Measurements from ENCODE around the gene NRG4.
"Not testable (repeated sequence)": the region's sequence is repeated elsewhere in the genome, so short reads cannot be mapped to it uniquely, and the experiment has no call there.

The NRG4 gene

GRCh38 chr15:76011627-76012551 is at the start of gene NRG4:
TSS of gene NRG4 (minus strand) at chr15:76012424. CDS start at chr15:76011230, 1,194 bp downstream.
- no peak for TF ChIP-seq POLR2A (IDR thresholded peaks at IDR 0.05; ENCODE audit: low read length)
- no peak for TF ChIP-seq GATA1 (IDR thresholded peaks at IDR 0.05; ENCODE audit: low read depth, low read length)
- no peak for DNase-seq

DNA sequence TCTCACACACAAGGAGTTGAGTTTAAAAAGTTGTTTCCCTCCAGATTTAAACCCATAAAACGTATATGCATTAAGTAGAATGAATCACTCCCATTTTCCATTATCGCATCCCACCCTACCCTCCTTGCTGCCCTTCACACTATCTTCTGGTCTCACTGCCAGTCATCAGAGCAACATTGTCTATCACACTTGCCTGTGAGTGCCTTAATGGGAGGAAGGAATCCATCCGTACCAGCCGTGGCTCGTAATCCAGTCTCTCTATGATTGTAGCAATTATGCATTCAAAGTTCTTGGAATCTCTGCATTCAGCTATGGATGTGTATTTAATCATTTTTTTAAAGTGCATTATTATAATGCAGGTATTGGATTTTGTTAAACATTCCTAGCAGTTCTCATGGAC is 49.5 kb upstream of the NRG4 start:
- TF ChIP-seq POLR2A (IDR thresholded peaks at IDR 0.05; ENCODE audit: low read length): no peak
- no peak for TF ChIP-seq GATA1 (IDR thresholded peaks at IDR 0.05; ENCODE audit: low read depth, low read length)
- DNase-seq: no peak

GRCh38 chr15:76060118-76060989 is 48.1 kb upstream of the NRG4 start:
- no peak for TF ChIP-seq POLR2A (IDR thresholded peaks at IDR 0.05; ENCODE audit: low read length)
- no peak for TF ChIP-seq GATA1 (IDR thresholded peaks at IDR 0.05; ENCODE audit: low read depth, low read length)
- no peak for DNase-seq

DNA sequence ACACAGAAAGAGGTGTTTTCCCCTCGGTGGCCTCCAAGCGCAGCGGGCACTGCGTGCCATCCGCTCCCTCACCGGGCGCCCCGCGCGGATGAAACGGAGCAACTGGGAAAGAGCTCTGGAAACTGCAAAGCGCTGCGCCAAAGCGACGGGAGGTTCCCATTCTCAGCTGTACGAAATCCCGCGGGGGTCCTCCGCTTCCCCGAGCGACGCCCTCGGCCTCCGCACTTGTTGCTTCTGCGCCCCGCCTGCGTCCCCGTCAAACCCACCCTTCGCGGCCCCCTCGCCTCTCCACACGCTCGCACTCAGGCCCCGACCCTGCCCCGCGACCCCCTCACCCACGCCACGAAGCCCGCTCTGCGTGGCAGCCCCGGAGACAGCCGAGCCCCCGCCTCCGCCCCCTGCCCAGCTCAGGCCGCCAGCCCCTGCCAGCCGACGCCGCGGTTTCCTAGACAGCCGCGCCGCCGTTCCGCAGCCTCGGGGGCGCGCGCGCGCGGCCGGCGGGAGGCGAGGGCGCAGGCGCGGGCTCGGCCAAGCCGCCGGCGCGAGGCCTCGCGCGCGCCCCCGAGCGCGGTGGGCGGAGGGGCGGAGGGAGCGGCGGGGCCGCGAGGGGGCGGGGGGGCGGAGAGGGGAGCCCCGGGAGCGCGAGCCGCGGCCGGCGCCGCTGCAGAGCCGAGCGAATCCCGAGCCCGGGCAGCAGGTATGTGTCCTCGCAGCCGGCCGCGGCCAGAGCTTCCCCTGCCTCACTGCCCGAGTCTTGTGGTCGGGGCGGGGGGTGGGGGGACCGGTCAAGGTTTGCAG is 47.3 kb upstream of the NRG4 start, which contains the start of gene TMEM266:
Gene TMEM266 (plus strand): TSS at position 666 of the 798 bp plus-strand sequence. CDS start 74,279 bp downstream, outside the sequence.
- DNase-seq: peak; percentile 45 to 50
- no peak for TF ChIP-seq GATA1 (IDR thresholded peaks at IDR 0.05; ENCODE audit: low read depth, low read length)
- no peak for TF ChIP-seq POLR2A (IDR thresholded peaks at IDR 0.05; ENCODE audit: low read length)

GRCh38 chr15:76058714-76059319 is 46.6 kb upstream of the NRG4 start:
- DNase-seq: peak; percentile 27 to 28
- TF ChIP-seq GATA1 (IDR thresholded peaks at IDR 0.05; ENCODE audit: low read depth, low read length) (no peak), POLR2A (IDR thresholded peaks at IDR 0.05; ENCODE audit: low read length) (no peak)

- TF ChIP-seq POLR2A (IDR thresholded peaks at IDR 0.05; ENCODE audit: low read length) (no peak), GATA1 (IDR thresholded peaks at IDR 0.05; ENCODE audit: low read depth, low read length) (no peak)
- peak; percentile 46 to 67 for DNase-seq
Observed at GRCh38 chr15:76057332-76058000, 45.2 kb upstream of the NRG4 start.

- DNase-seq: no peak
- TF ChIP-seq POLR2A (IDR thresholded peaks at IDR 0.05; ENCODE audit: low read length) (no peak), GATA1 (IDR thresholded peaks at IDR 0.05; ENCODE audit: low read depth, low read length) (no peak)
Observed at GRCh38 chr15:76056931-76057330, 44.7 kb upstream of the NRG4 start.

DNA sequence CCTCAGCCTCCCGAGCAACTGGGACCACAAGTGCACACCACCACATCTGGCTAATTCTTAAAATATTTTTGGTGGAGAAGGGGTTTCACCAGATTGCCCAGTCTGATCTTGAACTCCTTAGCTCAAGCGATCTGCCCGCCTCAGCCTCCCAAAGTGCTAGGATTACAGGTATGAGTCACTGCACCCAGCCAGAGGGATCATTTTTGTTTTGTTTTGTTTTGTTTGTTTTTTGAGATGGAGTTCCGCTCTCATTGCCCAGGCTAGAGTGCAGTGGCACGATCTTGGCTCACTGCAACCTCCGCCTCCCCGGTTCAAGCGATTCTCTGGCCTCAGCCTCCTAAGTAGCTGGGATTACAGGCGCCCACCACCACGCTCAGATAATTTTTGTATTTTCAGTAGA is 42.0 kb upstream of the NRG4 start:
- not testable (repeated sequence) for DNase-seq

DNA sequence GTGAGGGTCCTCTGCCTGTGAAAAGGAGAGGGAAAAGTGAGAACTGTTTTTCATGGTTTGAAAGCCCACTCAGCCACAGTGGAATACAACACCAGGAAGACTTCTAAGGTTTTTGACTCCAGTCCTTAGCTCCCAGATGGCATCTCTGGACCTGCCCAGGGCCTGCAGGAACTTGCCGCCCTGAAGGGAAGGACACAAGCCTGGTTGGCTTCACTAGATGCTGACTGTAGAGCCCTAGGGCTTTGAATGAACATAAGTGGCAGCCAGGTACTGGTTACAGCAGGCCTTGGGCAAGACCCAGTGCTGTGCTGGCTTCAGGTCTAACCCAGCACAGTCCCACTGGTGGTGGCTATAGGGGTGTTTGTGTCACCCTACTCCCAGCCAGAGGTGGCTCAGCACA is 26.3 kb upstream of the NRG4 start:
- DNase-seq: no peak
- TF ChIP-seq POLR2A (IDR thresholded peaks at IDR 0.05; ENCODE audit: low read length) (no peak), GATA1 (IDR thresholded peaks at IDR 0.05; ENCODE audit: low read depth, low read length) (no peak)

GRCh38 chr15:76035593-76035992 is 23.4 kb upstream of the NRG4 start:
- no peak for TF ChIP-seq GATA1 (IDR thresholded peaks at IDR 0.05; ENCODE audit: low read depth, low read length)
- TF ChIP-seq POLR2A (IDR thresholded peaks at IDR 0.05; ENCODE audit: low read length): no peak
- DNase-seq: no peak

- no peak for DNase-seq
- no peak for TF ChIP-seq GATA1 (IDR thresholded peaks at IDR 0.05; ENCODE audit: low read depth, low read length)
- TF ChIP-seq POLR2A (IDR thresholded peaks at IDR 0.05; ENCODE audit: low read length): no peak
Observed at GRCh38 chr15:76034111-76034510, 21.9 kb upstream of the NRG4 start.

GRCh38 chr15:76033438-76033837 is 21.2 kb upstream of the NRG4 start:
- DNase-seq: no peak
- no peak for TF ChIP-seq GATA1 (IDR thresholded peaks at IDR 0.05; ENCODE audit: low read depth, low read length)
- TF ChIP-seq POLR2A (IDR thresholded peaks at IDR 0.05; ENCODE audit: low read length): no peak

- no peak for DNase-seq
- TF ChIP-seq GATA1 (IDR thresholded peaks at IDR 0.05; ENCODE audit: low read depth, low read length): no peak
- no peak for TF ChIP-seq POLR2A (IDR thresholded peaks at IDR 0.05; ENCODE audit: low read length)
Observed at GRCh38 chr15:76032046-76032445, 19.8 kb upstream of the NRG4 start.

All from erythroblast (primary cell).